Measurements from ENCODE around the gene OGFOD3. TPM values are rescaled to one million over a fixed set of nuclear protein-coding genes. Genes with fewer than 3 reads are reported as not detected.
A peak's percentile ranks its signal among the peaks of the same experiment; 100 is the strongest.
"Not testable (repeated sequence)": the region's sequence is repeated elsewhere in the genome, so short reads cannot be mapped to it uniquely, and the experiment has no call there.

Gene OGFOD3
- total RNA-seq, 2 experiments from 2014 or later = 31.1 to 32.9 TPM

DNA sequence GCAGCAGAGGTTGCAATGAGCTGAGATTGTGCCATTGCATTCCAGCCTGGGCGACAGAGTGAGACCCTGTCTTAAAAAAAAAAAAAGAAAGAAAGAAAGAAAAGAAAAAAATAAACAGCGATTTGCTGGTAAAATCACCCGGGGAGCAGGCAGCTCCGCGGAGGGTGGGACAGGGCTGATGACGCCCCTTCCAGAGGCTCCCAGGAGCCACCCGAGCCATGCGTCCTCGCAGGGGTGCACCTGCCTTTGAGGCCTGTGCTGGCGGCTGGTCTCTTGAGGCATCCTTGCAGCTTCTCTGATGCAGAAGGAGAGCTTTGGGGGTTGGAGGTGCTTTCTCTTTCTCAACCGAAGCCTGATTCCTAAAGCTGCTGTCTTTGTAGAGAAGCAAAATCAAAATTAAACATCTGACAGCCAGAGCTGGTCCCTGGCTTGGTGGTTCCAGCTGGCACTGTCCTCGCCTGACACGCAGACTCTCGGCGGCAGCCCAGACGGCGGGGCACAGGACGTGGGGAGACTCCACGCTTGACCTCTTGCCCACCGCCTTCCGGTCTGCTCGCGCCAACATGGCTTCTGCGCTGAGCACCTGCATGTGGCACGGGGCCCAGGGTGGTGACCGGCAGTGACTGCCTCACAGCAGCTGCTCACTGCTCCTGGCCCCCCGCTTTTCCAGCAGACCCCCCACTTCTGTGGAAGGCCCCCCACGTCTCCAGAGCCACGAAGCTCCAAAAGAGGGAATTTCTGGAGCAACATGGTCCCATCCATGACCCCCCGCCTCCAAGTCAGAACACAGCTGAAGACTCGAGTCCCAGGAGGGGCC lies 40.3 kb downstream of the OGFOD3 start:
- Mint-ChIP-seq H3K27me3 (ENCODE audit: low read depth) (peaks cover 32% of the 10 kb centered on the region), H3K27ac (no peak overlapping the region), H3K4me1 (ENCODE audit: low read depth) (peaks cover 2% of the 10 kb centered on the region), H3K4me3 (no peak overlapping the region), H3K9me3 (no peaks in the 10 kb centered on the region), H3K36me3 (ENCODE audit: low read depth) (no peaks in the 10 kb centered on the region)
- intact Hi-C loops (cut with micrococcal nuclease) = no loop called here
- DNase-seq = no peak
- CTCF ChIA-PET = interaction anchor here (0.6 to 1.3 kb wide), 3 partner anchors 21 to 106 kb away, joined by 3 to 5 read pairs (median 3); no protein-coding TSS in a partner anchor

DNA sequence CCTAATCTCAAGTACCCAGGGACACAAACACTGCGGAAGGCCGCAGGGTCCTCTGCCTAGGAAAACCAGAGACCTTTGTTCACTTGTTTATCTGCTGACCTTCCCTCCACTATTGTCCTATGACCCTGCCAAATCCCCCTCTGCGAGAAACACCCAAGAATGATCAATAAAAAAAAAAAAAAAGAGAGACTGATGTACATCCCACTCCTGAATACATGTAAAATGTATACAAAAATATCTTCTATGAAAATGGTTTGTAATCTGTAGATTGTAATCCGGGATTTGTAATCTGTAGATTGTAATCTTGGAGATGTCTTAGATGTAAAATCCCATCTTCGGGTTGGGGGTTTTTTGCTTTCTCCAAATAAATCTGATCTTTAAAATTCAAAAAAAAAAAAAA lies 41.1 kb downstream of the OGFOD3 start:
- CTCF ChIA-PET = interaction anchor here (0.6 to 0.7 kb wide), 2 partner anchors 22 to 105 kb away, joined by 3 read pairs; no protein-coding TSS in a partner anchor
- H3K27me3 Mint-ChIP-seq (ENCODE audit: low read depth) = peaks cover 40% of the 10 kb centered on the region

DNA sequence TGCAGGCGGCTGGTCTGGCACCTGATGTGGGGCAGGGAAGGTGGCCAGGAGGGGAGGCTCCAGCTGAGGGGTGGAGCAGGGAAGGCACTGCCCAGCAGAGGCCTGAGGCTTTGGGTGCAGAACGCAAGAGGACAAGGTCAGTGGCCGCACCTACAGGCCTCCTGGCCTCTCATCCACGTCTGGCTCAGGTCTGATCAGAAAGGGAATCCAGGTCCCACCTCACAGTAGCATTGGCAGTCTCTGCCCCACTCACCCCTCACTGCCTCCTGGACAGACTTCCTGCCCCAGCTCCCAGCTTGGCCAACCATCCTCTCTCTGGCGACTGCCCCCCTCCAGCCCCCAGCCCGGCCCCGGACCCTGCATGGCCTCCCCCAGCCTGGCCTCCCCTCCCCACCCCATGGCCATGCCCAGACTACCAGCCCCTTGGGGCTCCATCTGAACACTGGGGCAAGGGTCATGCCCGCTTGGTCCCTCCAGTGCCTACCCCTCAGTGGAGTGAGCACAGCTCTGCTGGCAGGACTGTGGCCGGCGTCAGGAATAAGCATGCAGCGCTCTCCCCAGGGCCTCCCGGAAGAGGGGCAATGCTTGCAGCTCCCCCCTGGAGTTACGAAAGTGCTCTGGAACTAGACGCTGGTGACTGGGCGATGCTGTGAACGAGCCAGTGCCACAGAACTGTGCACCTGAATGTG lies 42.2 kb downstream of the OGFOD3 start:
- peaks cover 37% of the 10 kb centered on the region for H3K27me3 Mint-ChIP-seq (ENCODE audit: low read depth)

More for the DNA sequence above, 41.1 kb downstream of the OGFOD3 start:
- H3K36me3 Mint-ChIP-seq (ENCODE audit: low read depth); DNase-seq; H3K9me3 Mint-ChIP-seq; H3K27ac Mint-ChIP-seq; H3K4me3 Mint-ChIP-seq; intact Hi-C loops (cut with micrococcal nuclease): not testable (repeated sequence)
- peaks cover 10% of the 10 kb centered on the region for H3K4me1 Mint-ChIP-seq (ENCODE audit: low read depth)

GRCh38 chr17:82375359-82376041 lies 42.9 kb downstream of the OGFOD3 start:
- CTCF ChIA-PET = no interaction called here
- Mint-ChIP-seq H3K4me3 (no peak overlapping the region), H3K27ac (no peak overlapping the region), H3K27me3 (ENCODE audit: low read depth) (peaks cover 42% of the 10 kb centered on the region), H3K4me1 (ENCODE audit: low read depth) (peaks cover 18% of the 10 kb centered on the region), H3K36me3 (ENCODE audit: low read depth) (no peaks in the 10 kb centered on the region), H3K9me3 (no peaks in the 10 kb centered on the region)
- intact Hi-C loops (cut with micrococcal nuclease) = no loop called here
- DNase-seq = no peak

More for the DNA sequence above, 42.2 kb downstream of the OGFOD3 start:
- DNase-seq = no peak
- intact Hi-C loops (cut with micrococcal nuclease) = no loop called here
- Mint-ChIP-seq H3K9me3 (no peaks in the 10 kb centered on the region), H3K4me1 (ENCODE audit: low read depth) (peaks cover 12% of the 10 kb centered on the region), H3K27ac (no peak overlapping the region), H3K4me3 (no peak overlapping the region), H3K36me3 (ENCODE audit: low read depth) (no peaks in the 10 kb centered on the region)
- CTCF ChIA-PET = no interaction called here

- DNase-seq = no peak
- H3K27ac Mint-ChIP-seq = no peak overlapping the region
- peaks cover 20% of the 10 kb centered on the region for H3K4me1 Mint-ChIP-seq (ENCODE audit: low read depth)
- intact Hi-C loops (cut with micrococcal nuclease) = no loop called here
- no peak overlapping the region for H3K4me3 Mint-ChIP-seq
- no peaks in the 10 kb centered on the region for H3K9me3 Mint-ChIP-seq
- CTCF ChIA-PET = no interaction called here
- no peaks in the 10 kb centered on the region for H3K36me3 Mint-ChIP-seq (ENCODE audit: low read depth)
- peaks cover 40% of the 10 kb centered on the region for H3K27me3 Mint-ChIP-seq (ENCODE audit: low read depth)
Observed at GRCh38 chr17:82374626-82375331, 43.6 kb downstream of the OGFOD3 start.

- H3K27ac Mint-ChIP-seq = no peak overlapping the region
- no peak overlapping the region for H3K4me3 Mint-ChIP-seq
- peaks cover 45% of the 10 kb centered on the region for H3K27me3 Mint-ChIP-seq (ENCODE audit: low read depth)
- intact Hi-C loops (cut with micrococcal nuclease) = no loop called here
- CTCF ChIA-PET = interaction anchor here (0.7 kb wide), 1 partner anchor 95 kb away, joined by 3 read pairs; no protein-coding TSS in a partner anchor
- peaks cover 20% of the 10 kb centered on the region for H3K4me1 Mint-ChIP-seq (ENCODE audit: low read depth)
- no peak for DNase-seq
- H3K36me3 Mint-ChIP-seq (ENCODE audit: low read depth) = no peaks in the 10 kb centered on the region
- H3K9me3 Mint-ChIP-seq = no peaks in the 10 kb centered on the region
Observed at GRCh38 chr17:82373731-82374625, 44.4 kb downstream of the OGFOD3 start.

- H3K36me3 Mint-ChIP-seq (ENCODE audit: low read depth); DNase-seq; H3K4me3 Mint-ChIP-seq; H3K9me3 Mint-ChIP-seq; intact Hi-C loops (cut with micrococcal nuclease); H3K27ac Mint-ChIP-seq: not testable (repeated sequence)
- H3K4me1 Mint-ChIP-seq (ENCODE audit: low read depth) = peaks cover 20% of the 10 kb centered on the region
- peaks cover 44% of the 10 kb centered on the region for H3K27me3 Mint-ChIP-seq (ENCODE audit: low read depth)
- CTCF ChIA-PET = interaction anchor here (0.6 to 0.7 kb wide), 2 partner anchors 94 to 259 kb away, joined by 3 to 5 read pairs; no protein-coding TSS in a partner anchor
Observed at GRCh38 chr17:82373072-82373452, 45.3 kb downstream of the OGFOD3 start.

- H3K36me3 Mint-ChIP-seq (ENCODE audit: low read depth) = no peaks in the 10 kb centered on the region
- H3K4me3 Mint-ChIP-seq = no peak overlapping the region
- DNase-seq = no peak
- H3K4me1 Mint-ChIP-seq (ENCODE audit: low read depth) = peaks cover 20% of the 10 kb centered on the region
- no peaks in the 10 kb centered on the region for H3K9me3 Mint-ChIP-seq
- H3K27ac Mint-ChIP-seq = no peak overlapping the region
- intact Hi-C loops (cut with micrococcal nuclease) = no loop called here
- peaks cover 44% of the 10 kb centered on the region for H3K27me3 Mint-ChIP-seq (ENCODE audit: low read depth)
- CTCF ChIA-PET = interaction anchor here (0.6 kb wide), 1 partner anchor 259 kb away, joined by 5 read pairs; no protein-coding TSS in a partner anchor
Observed at GRCh38 chr17:82372249-82373071, 45.9 kb downstream of the OGFOD3 start.

- intact Hi-C loops (cut with micrococcal nuclease) = no loop called here
- no peak for DNase-seq
- Mint-ChIP-seq H3K36me3 (ENCODE audit: low read depth) (no peaks in the 10 kb centered on the region), H3K27me3 (ENCODE audit: low read depth) (peaks cover 44% of the 10 kb centered on the region), H3K27ac (no peak within 1 kb of the TSS), H3K4me3 (peak within 1 kb of the TSS; percentile 41), H3K4me1 (ENCODE audit: low read depth) (peaks cover 20% of the 10 kb centered on the region), H3K9me3 (no peaks in the 10 kb centered on the region)
- CTCF ChIA-PET = interaction anchor here (1.3 kb wide), 1 partner anchor 136 kb away, joined by 5 read pairs; no protein-coding TSS in a partner anchor
Observed at GRCh38 chr17:82371333-82372248, 46.8 kb downstream of the OGFOD3 start, which contains the start of gene UTS2R. Gene UTS2R (plus strand): TSS chr17:82371765. CDS start chr17:82374325, 2,560 bp downstream.

All from activated naive CD4-positive, alpha-beta T cell treated with anti-CD3 and anti-CD28 coated beads for 36 hours (primary cell).